Measurements from ENCODE around the gene ADGRV1.
"Not testable (repeated sequence)": the region's sequence is repeated elsewhere in the genome, so short reads cannot be mapped to it uniquely, and the experiment has no call there.

Gene ADGRV1

DNA sequence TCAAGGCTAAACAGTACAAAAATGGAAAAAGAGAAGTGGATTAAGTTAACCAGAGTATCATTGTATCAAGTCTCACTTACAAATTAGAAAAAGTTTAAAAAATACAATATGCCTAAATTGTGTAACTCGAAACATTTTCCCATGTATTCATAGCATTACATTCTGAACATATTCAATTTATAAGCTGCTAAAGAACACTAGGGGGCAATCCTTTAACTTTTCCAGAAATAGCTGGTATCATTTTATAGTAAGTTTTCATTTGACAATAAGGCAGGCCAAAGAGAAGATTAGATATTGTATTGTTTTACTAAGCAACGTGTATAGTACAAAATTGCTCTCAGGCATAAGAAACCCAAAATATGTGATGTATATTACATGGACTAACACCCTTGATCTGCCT is 234.6 kb downstream of the ADGRV1 start:
- Histone ChIP-seq H3K27ac (ENCODE audit: extremely low read depth, low read depth, low read length) (no peak overlapping the region), H3K4me3 (ENCODE audit: low read depth, low read length) (no peak overlapping the region), H3K9me3 (ENCODE audit: control insufficient read depth, insufficient read depth, low read depth, low read length) (no peaks in the 10 kb centered on the region), H3K4me1 (ENCODE audit: control insufficient read depth, insufficient read depth, low read length) (no peaks in the 10 kb centered on the region), H3K36me3 (ENCODE audit: control insufficient read depth in 2 of 2, insufficient read depth in 1 of 2, low read length in 2 of 2) (peaks cover 2 to 44% of the 10 kb centered on the region in 2 experiments; a peak in 2 of 3 replicates)
- ChIA-PET CTCF (interaction anchor here (1.1 to 2.9 kb wide), 4 partner anchors 9 to 139 kb away, joined by 3 to 17 read pairs (median 10); no protein-coding TSS in a partner anchor), POLR2A (no interaction called here)
- TF ChIP-seq ZNF837 (tag by site-specific recombination; IDR thresholded peaks at IDR 0.05) (no peak), ZNF184 (tag by site-specific recombination; IDR thresholded peaks at IDR 0.05) (no peak), ZNF426 (tag by site-specific recombination; IDR thresholded peaks at IDR 0.05) (no peak), ZNF549 (tag by site-specific recombination; IDR thresholded peaks at IDR 0.05) (no peak), ZNF2 (tag by site-specific recombination; IDR thresholded peaks at IDR 0.05) (no peak), ZNF501 (tag by site-specific recombination; IDR thresholded peaks at IDR 0.05) (no peak), ZNF585B (tag by site-specific recombination; IDR thresholded peaks at IDR 0.05) (no peak), ZNF18 (tag by site-specific recombination; IDR thresholded peaks at IDR 0.05) (no peak), BCL6B (tag by site-specific recombination; IDR thresholded peaks at IDR 0.05) (no peak), ZSCAN5A (tag by site-specific recombination; IDR thresholded peaks at IDR 0.05) (no peak), ZSCAN30 (tag by site-specific recombination; IDR thresholded peaks at IDR 0.05) (no peak), ZBTB7A (tag by site-specific recombination; IDR thresholded peaks at IDR 0.05; ENCODE audit: low read depth) (no peak)

DNA sequence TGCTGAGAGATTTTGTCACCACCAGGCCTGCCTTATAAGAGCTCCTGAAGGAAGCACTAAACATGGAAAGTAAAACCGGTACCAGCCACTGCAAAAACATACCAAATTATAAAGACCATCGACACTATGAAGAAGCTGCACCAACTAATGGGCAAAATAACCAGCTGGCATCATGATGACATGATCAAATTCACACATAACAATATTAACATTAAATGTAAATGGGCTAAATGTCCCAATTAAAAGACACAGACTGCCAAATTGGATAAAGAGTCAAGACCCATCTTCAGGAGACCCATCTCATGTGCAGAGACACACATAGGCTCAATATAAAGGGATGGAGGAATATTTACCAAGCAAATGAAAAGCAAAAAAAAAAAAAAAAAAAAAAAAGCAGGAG is 238.3 kb downstream of the ADGRV1 start:
- CTCF ChIA-PET; H3K27ac ChIP-seq (ENCODE audit: extremely low read depth, low read depth, low read length); H3K4me3 ChIP-seq (ENCODE audit: low read depth, low read length); H3K4me1 ChIP-seq (ENCODE audit: control insufficient read depth, insufficient read depth, low read length); H3K9me3 ChIP-seq (ENCODE audit: control insufficient read depth, insufficient read depth, low read depth, low read length): not testable (repeated sequence)
- POLR2A ChIA-PET = interaction anchor here (0.7 kb wide), 1 partner anchor 271 kb away, joined by 7 read pairs; no protein-coding TSS in a partner anchor
- H3K36me3 ChIP-seq (ENCODE audit: control insufficient read depth in 2 of 2, insufficient read depth in 1 of 2, low read length in 2 of 2) = peaks cover 0 to 24% of the 10 kb centered on the region in 2 experiments; a peak in 1 of 3 replicates

- H3K36me3 ChIP-seq (ENCODE audit: control insufficient read depth in 2 of 2, insufficient read depth in 1 of 2, low read length in 2 of 2); H3K9me3 ChIP-seq (ENCODE audit: control insufficient read depth, insufficient read depth, low read depth, low read length); CTCF ChIA-PET; H3K27ac ChIP-seq (ENCODE audit: extremely low read depth, low read depth, low read length); POLR2A ChIA-PET; H3K4me3 ChIP-seq (ENCODE audit: low read depth, low read length); H3K4me1 ChIP-seq (ENCODE audit: control insufficient read depth, insufficient read depth, low read length): not testable (repeated sequence)
These were observed 241.5 kb downstream of the ADGRV1 start for GRCh38 chr5:90800082-90800481.

DNA sequence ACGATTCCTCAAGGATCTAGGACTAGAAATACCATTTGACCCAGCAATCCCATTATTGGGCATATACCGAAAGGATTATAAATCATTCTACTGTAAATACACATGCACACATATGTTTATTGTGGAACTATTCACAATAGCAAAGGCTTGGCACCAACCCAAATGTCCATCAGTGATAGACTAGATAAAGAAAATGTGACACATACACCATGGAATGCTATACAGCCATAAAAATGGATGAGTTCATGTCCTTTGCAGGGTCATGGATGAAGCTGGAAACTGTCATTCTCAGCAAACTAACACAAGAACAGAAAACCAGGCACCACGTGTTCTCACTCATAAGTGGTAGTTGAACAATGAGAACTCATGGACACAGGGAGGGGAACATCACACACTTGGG is 241.9 kb downstream of the ADGRV1 start:
- CTCF ChIA-PET; H3K4me1 ChIP-seq (ENCODE audit: control insufficient read depth, insufficient read depth, low read length); H3K27ac ChIP-seq (ENCODE audit: extremely low read depth, low read depth, low read length); H3K9me3 ChIP-seq (ENCODE audit: control insufficient read depth, insufficient read depth, low read depth, low read length); H3K4me3 ChIP-seq (ENCODE audit: low read depth, low read length); POLR2A ChIA-PET; H3K36me3 ChIP-seq (ENCODE audit: control insufficient read depth in 2 of 2, insufficient read depth in 1 of 2, low read length in 2 of 2): not testable (repeated sequence)
- 0 out of 2 replicates have a peak, but pooled peaks have one; percentile 9 for TF ChIP-seq ZNF146 (tag by site-specific recombination; IDR thresholded peaks at IDR 0.05)
